ENCODE measurements around the gene PCDHA10.

PCDHA10 gene

DNA sequence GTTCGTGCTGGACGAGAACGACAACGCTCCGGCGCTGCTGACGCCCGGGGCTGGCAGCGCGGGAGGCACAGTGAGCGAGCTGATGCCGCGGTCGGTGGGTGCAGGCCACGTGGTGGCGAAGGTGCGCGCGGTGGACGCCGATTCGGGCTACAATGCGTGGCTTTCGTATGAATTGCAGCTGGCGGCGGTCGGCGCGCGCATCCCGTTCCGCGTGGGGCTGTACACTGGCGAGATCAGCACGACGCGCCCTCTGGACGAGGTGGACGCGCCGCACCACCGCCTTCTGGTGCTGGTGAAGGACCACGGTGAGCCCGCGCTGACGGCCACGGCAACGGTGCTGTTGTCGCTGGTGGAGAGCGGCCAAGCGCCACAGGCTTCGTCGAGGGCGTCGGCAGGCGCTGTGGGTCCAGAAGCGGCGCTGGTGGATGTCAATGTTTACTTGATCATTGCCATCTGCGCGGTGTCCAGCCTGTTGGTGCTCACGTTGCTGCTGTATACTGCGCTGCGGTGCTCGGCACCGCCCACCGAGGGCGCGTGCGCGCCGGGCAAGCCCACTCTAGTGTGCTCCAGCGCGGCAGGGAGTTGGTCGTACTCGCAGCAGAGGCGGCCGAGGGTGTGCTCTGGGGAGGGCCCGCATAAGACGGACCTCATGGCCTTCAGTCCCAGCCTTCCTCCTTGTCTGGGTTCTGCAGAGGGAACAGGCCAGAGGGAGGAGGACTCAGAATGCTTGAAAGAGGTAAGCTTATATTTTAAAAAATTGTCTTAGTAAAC lies 28.4 kb downstream of the PCDHA10 start:
- ATAC-seq = no peak

- no peak for ATAC-seq
Measured at GRCh38 chr5:140916325-140916724, 60.6 kb downstream of the PCDHA10 start.
